Measurements from ENCODE around the gene TUNAR.

The TUNAR gene

DNA sequence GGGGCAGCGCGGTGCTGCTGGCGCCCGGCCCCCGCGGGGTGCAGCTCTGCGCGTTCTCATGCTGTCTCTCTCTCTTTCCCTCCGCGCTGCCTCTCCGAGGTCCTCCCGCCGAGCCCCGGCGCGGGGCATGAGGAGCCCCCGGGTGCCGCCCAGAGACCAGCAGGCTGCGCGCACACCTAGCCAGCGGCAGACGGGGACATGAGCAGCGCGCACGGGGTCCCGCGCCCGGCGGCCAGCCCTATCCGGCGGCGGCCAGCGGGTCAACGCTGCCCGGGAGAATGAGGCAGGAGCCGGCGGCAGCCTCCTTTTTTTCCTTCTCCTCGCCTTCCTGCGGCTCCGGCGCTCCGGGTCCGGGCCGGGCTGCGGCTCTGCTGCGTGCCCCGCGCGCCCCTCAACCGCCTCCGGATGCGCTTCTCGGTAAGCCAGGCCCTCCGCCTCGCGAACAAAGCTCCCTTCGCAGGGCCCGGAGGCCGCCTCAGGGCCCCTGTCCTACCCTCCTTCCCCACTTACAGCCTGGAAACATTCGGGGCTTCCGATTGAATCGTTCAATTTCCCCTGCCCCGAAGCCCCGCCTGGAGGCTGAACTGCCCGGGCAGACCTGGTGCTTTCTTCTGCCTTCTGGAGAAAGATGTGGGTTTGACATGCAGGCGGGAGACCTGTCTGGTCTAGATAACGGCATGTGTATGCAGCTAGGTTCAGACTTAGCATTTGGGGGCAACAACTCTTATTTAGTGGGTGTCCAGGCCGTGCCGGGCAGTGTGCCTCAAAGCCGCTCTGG is at the start of gene TUNAR:
TSS of gene TUNAR (plus strand) at position 72 of the 778 bp plus-strand sequence.
- no peak for DNase-seq

- DNase-seq, result no peak
Observed at GRCh38 chr14:95828649-95829265, 47.9 kb upstream of the TUNAR start.

DNA sequence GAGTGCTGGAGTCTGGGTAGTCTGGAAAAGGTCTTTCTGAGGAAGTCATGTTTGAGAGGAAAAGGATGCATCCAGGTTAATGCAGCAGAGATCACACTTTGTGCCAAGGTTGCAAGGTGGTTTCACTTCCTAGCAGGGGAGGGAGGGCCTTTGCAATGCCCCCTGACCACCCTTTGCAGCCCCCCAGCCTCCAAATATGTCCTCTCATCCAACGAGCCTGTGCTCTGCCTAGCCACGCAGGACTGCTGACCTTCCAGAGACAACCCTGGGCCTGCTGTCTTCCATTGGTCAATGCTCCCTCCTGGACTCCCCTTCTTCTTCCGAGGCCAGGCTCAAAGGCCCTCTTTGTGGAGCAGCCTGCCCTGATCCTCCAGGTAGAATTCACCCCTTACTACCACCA is 47.3 kb upstream of the TUNAR start:
- no peak for DNase-seq

DNA sequence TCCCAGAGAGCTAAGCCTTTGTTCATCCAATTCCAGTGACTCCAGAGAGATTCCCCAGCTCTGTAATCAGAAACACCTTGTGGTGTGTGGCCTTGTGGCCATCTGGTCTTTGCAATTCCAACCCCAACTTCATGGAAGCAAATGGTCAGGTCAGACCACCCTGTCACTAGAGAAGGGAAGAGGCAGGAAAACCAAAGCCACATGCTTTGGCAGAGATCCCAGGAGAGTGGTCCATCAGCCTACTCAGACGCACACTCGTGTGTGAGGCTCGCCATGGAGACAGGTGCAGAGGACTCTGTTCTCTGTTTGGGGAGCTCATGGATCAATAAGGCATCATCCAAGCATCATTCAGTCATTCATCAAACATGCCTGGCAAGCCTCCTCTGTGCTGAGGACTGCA is 46.2 kb upstream of the TUNAR start:
- DNase-seq, result no peak

DNA sequence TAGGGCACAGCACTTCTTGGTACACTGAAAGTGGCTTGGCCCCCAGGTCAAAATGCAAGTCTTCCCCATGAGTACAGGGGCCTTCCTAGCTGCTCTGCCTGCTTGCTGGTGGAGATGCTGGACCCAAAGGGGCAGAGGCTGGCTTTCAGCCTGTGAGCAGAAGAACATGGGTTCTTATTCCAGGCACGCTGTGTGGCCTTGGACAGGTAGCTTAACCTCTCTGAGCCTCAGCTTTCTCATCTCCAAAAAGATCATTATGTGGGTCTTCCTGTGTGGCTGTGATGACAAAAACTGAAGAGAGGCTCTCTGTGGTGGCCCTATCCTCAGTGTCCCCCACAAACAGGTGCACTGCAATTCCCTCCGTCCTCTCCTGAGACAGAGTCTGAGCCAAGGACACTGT is 45.6 kb upstream of the TUNAR start:
- no peak for DNase-seq

- DNase-seq, result no peak
Observed at GRCh38 chr14:95831468-95831867, 45.2 kb upstream of the TUNAR start.

GRCh38 chr14:95832012-95832411 is 44.6 kb upstream of the TUNAR start:
- DNase-seq, result no peak

- DNase-seq, result no peak
Observed at GRCh38 chr14:95833429-95833828, 43.2 kb upstream of the TUNAR start.

DNA sequence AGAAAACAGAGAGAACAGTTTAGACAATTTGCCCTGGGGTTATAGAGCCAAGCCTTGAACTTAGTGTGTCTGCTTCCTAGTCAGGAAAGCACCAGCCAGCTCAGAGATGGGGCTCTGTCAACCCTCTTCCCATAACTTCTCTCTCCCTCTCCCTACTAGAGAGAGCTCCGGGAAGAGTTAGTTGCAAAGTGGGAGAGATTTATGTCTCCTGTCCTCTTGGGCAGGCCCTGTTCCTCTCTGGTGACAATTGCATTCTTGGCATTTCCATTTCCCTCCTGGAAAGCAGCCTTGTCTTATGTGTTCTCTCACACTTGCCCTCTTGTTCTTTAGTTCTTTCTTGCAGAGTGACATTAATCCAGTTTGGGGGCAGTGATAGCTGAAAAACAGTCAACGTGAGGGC is 42.1 kb upstream of the TUNAR start:
- DNase-seq, result no peak

DNA sequence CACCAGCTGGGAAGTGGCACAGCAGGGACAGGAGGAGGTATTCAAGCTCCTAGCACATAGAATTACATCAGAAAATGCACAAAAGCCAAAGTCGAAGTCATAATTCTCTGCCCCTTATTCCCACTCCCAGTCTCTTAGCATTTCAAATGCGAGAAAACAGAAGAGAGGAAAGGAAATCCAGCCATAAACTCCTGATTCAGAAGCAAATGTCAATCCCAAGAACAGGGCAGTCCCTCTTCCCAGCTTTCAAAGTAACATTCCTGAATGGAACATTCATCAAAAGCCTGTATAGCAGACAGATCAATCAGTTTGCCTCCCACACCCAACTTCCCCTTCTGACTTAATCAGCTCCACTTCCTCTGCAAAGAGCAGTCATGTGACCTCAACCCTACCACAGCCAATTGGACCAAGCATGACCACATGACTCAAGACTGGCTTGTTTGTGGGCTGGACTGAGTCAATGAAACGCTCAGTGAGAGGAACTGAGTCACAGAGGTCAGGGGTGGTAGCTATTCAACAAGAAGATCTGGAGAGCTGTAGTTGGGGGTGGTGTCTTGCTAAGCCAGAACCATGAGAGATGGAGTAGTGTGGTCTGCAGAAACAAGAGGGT is 41.4 kb upstream of the TUNAR start:
- DNase-seq, result no peak

DNA sequence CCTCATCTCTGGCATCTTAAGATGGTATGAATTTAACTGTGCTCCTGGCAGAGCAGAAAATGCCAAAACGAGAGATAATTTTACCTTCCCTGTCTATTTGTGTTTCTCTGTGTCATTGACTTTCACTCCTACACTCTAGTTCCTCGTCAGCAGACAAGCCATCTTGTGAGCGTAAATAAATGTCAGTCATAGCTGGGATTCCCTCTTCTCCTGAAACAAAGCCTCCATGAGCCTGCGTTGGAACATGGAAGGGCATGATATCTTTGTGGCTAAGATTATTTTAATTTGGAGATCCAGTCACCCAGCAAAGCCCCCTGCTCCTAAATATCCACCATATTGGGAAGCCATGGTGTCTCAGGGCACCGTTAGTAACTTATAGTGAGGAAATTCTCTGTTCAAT is 37.8 kb upstream of the TUNAR start:
- no peak for DNase-seq

DNA sequence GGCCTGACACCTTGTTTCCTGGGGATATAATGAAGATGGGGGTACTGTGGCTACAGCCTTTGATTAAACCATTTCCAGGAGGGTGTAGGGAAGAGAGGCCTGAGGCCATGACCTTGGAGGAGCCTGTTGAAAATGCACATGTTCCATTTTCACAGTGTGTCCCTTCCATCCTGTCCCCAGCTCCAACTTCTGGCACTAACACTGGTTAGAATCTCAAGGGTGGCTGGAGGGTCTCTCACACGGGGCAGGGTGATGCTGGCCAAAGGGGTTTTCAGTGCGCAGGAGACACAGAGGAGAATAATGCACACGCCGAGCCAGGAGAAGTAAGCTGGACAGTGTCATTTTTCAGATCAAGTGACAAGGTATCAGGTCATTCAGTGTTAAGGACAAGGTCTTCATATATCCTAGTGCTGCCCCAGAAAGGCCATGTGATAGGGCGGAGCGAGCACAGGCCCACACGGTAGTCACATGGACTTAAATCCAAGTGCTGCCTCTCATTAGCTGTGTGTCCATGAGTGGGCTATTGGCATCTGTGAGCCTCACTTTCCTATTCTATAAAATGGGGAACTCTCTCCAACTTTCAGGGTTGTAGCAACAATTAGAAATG is 36.4 kb upstream of the TUNAR start:
- DNase-seq, result no peak

GRCh38 chr14:95841668-95842067 is 35.0 kb upstream of the TUNAR start:
- DNase-seq, result no peak

GRCh38 chr14:95849761-95850160 is 26.9 kb upstream of the TUNAR start:
- no peak for DNase-seq

DNA sequence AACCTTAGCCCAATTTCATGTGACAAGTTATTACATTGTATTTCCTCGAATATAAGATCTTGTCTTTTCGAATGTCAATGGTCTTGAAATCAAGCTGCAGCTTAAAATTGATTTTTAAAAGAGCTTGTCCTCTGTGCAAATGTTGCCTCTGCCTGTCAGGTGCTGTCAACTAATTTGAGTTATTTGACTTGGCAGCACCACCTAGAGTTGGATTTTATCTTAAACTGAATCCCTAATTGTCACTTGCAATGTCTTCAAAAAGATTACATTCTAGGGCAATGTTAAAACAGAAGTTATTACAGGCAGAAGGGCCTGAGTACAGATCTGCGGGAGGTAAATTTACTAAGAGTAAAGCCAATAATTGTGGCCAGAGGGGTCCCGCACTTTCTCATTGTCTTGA is 26.2 kb upstream of the TUNAR start:
- no peak for DNase-seq

DNA sequence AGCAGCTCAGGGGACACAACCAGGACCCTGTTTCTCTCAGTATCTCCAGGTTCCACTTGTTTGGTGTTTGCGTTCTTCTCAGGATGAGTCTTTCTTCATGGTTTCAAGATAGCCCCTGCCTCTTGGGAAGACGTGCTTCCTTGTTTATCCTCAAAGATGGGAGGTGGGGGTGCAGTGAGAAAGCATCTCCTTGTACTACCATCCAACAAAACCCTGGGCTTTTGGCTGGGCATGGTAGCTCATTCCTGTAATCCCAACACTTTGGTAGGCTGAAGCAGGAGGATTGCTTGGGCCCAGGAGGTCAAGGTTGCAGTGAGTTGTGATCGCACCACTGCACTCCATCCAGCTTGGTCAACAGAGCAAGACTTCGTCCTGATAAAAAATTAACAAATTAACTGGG is 21.0 kb upstream of the TUNAR start:
- DNase-seq, result no peak

GRCh38 chr14:95857275-95857674 is 19.4 kb upstream of the TUNAR start:
- DNase-seq, result no peak

DNA sequence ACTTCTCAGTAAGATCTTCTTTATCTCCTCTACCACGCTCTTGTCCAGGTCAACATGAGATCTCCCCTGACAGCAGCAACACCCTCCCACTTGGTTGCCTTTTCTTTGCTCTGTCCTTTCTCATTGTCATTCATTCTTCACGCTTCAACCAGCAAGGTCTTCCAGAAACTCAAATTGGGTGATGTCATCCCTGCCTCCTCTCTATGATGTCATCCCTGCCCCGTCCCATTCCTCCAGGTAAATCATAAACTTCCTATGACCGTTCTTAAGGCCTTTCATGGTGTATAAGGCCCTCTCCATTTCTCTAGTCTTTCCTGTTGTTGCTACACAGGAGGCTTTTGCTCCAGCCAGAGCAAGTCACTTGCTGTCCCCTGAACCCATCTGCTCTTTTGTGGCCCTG is 17.7 kb upstream of the TUNAR start:
- DNase-seq, result no peak

DNA sequence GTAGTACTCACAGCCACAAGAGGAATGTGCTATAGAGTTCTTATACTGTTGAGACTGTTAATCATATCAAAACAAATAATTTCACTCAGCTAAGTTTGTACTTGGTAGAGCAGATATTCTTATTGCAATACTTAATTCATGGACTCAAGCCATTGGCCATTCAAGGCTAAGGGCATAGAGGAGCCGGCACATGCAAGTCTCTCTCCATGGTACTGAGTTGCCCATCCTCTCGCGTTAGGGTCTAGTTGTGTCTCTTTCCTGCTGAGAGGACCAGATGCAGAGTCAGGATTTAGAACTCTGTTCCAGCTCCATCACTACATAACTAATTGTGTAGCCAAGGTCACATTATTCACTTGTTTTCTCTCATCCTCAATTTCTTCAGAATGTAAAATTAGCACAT is 14.4 kb upstream of the TUNAR start:
- DNase-seq, result no peak

GRCh38 chr14:95863295-95863694 is 13.3 kb upstream of the TUNAR start:
- no peak for DNase-seq

GRCh38 chr14:95869776-95870175 is 6.9 kb upstream of the TUNAR start:
- DNase-seq, result no peak

GRCh38 chr14:95870772-95871171 is 5.9 kb upstream of the TUNAR start:
- DNase-seq, result no peak

DNA sequence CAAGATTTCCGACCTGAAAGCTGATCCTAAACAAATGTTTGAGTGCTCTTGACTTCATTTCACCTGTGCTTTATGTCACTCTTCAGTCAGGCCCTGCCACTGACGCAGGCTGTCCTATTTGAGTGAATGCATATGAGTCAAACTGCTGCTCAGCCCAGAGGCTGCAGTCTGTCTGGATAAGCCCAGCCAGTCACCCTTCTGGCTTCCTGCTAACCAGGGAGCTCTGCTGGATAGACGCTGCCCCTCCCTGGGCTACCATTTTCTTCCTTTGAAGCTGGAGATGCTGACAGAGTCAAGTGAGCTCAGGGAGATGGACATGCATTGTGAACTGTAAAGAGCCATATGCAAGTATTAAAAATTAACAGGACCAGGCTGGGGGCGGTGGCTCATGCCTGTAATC is 5.1 kb upstream of the TUNAR start:
- DNase-seq, result peak; percentile 30

GRCh38 chr14:95872777-95873176 is 3.9 kb upstream of the TUNAR start:
- DNase-seq, result no peak

Data from NCI-H1092 (cell line).